NCI-H1048 (cell line): Measurements from ENCODE around the gene FBXO34.

ENCODE experiments used
- DNase-seq: peaks from one replicate; lab custom pipeline; 2025; lab: John Stamatoyannopoulos, UW

The FBXO34 gene, protein sequence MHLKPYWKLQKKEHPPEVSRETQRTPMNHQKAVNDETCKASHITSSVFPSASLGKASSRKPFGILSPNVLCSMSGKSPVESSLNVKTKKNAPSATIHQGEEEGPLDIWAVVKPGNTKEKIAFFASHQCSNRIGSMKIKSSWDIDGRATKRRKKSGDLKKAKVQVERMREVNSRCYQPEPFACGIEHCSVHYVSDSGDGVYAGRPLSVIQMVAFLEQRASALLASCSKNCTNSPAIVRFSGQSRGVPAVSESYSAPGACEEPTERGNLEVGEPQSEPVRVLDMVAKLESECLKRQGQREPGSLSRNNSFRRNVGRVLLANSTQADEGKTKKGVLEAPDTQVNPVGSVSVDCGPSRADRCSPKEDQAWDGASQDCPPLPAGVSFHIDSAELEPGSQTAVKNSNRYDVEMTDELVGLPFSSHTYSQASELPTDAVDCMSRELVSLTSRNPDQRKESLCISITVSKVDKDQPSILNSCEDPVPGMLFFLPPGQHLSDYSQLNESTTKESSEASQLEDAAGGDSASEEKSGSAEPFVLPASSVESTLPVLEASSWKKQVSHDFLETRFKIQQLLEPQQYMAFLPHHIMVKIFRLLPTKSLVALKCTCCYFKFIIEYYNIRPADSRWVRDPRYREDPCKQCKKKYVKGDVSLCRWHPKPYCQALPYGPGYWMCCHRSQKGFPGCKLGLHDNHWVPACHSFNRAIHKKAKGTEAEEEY

DNA sequence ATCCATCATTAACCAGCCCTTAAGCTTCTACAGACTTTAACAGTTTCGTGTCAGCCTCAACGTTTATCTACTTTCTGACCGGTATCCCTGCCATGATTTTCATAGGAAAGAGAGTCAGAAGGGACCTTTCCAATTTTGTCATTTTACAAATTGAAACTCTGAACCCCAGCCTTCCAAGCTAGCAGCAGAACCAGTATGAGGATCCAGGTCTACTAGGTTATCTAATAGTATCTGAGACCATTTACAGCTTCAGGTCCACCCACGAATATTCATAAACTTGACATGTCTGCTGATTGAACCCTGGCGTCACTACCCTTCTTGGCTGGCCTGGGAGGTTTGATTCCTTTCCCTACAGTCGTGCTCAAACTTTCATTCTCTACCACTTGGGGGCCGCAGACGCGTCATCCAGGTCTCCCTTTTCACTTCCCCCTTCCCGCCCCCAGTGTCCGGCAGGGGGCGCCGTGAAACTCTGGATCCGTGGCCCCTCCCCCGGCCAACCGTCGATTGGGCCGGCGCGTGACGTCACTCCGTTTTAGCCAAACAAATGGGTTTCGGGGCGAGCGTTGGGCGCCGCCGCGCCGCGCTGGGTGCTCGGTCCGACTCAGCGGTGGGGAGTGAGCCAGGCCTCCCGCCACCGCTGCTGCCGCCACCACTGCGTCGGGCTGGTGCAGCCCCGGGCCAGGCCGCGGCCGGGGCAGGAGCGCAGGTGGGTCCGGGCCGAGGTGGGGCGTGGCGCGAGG lies at the start of gene FBXO34:
TSS of gene FBXO34 (plus strand) at position 590 of the 740 bp plus-strand sequence. CDS start 78,970 bp downstream, outside the sequence.
- DNase-seq: peak; percentile 95

DNA sequence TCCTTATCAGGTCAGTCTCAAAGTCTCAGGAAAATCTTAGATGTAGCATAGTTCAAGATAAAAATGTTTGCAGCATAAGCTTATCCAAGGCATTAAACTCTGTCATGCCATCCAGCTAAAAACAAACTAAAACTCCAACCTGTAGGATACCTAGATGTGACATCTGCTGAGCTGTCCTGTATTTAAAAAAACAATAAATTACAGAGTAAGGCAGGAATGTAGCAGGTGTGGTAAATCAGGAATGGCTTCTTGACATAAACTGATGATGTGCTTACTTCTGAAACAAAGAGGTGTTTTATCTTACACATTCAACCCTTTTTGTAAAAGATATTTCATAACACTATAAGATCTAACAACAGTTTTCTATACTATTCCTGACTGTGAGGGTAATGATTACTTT lies 49.3 kb upstream of the FBXO34 start:
- no peak for DNase-seq

DNA sequence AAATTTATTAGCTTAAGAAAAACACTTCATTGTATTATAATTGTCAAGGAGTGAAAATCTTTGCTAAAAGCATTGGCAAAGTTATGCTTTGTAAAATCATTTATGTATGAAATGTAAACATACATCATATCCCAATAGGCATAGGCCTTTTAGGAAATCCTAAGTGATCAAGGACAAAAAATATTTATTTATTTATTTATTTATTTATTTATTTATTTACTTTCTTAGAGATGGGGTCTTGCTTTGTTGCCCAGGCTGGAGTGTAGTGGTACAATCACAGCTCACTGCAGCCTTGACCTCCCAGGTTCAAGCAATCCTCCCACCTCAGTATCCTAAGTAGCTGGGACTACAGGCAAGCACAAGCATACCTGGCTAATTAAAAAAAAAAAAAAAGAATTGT lies 47.9 kb upstream of the FBXO34 start:
- no peak for DNase-seq

DNA sequence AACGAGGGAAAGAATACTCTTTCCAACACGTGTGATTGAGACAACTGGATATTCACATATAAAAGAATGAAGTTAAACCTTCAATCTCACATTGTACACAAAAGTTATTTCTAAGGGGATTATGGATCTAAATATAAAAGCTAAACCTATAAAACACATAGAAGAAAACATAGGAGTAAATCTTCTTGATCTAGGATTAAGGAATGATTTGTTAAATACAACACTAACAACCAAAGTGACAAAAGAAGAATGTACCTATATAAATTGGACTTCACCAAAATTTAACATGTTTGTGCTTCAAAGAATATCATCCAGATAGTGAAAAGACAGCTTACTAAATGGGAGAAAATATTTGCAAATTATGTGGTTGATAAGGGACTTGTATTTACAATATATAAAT lies 43.0 kb upstream of the FBXO34 start:
- DNase-seq: no peak

DNA sequence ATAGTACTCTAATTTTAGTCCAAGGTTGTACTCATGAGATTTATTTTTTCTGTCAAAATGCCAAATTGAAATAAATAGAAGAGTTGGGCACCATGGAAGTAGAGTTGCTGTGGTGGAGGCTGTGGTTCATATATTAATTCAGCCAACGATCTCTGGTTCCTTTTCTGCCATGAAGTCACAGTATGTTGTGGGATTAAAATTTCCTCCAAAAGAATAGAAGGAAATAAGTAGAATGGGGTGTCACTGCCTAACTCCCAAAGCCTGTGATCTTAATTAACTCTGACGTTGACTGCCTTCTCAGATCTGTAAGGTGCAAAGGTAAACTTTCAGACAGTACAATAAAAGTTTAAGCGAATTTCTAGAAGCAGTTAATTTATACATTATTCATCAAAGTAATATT lies 37.6 kb upstream of the FBXO34 start:
- no peak for DNase-seq

DNA sequence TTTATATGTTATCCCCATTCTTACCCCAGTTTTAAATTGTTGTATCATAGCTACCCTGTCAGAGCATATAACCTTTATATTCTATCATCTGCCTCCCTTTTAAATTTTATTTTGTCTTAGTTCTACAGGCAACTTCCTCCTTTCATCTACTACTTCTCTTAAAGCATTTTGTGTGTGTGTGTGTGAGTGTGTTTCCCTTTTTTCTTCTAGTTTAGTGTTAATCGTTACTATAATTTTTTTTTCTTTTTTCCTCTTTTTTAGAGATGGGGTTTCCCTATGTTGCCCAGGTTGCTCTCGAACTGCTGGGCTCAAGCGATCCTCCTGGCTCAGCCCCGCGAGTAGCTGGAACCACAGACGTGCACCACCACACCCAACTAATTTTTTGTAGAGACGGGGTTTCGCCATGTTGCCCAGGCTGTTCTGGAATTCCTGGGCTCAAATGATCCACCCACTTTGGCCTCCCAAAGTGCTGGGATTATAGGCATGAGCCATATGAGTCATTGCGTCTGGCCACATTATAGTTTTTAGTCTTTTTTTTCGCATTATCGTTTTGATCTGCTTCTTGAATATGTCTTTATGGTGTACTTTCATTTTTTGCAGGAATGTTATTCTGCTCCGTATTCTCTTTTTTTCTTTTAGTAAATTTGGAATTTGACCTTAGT lies 33.1 kb upstream of the FBXO34 start:
- no peak for DNase-seq

DNA sequence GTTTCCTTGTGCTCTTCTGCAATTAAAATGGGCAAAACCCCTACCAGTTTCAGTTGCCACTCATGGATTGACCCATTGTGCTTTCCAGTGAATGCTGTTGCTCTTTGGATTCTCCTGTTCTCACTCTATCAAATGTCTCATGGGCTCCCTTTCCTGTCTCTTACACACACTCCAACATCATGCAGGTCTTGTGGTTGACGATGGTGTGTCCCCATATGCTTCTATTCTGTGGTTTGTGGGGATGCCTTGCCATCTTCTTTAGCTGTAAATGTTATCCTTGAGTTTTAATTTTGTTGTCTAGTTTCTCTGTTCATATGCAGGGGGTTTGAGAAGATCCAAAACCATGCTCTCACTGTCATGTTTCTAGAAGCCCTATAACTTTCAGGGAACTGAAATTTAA lies 31.9 kb upstream of the FBXO34 start:
- no peak for DNase-seq

DNA sequence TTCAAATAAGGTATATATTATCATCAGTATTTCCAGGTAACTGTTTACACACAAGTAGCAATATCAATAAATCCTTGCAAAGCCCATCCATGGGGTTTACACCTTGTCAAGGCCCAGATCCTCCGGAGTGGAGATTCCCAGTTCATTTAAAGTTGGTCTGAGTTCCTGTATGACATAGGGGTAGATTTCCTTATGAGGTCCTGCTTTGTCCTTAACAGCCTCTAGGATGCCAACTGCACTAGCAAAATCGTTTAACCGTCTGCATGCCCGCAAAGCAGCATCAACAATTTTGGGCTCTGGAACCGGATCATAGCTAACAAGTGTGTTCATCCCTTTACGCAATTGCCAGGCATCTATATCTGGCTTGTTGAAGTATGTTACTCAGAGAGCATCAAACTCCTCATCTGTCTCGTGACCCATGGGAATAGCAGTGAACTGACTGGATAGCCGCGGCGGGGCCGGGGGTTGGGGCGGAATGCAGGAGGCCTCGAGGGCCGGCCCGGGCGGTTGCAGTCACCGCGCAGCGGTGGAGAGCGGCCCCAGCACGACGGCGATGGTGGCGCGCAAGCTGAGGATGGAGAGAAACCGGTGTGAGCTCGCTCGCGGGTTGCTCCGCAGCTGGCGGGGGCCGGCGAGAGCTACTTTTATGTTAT lies 30.6 kb upstream of the FBXO34 start:
- no peak for DNase-seq

DNA sequence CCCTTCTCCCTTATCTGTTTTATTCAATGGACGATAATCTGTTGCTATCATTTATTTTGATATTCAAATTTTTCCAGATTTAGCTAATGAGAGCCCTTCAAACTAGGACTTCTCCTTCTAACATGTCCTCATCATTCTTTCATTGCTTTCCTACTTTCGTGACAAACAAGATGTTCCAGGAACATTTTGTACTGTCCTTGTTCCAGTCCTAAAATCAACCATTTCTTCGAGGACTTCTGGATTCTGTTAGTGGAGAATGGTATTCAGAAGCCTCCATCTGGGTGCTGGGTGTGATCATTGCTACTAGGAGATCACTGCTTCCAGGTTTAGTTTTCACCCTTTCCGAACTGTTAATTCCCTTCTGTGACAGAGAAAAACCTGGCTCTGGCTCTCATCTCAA lies 29.5 kb upstream of the FBXO34 start:
- DNase-seq: no peak

DNA sequence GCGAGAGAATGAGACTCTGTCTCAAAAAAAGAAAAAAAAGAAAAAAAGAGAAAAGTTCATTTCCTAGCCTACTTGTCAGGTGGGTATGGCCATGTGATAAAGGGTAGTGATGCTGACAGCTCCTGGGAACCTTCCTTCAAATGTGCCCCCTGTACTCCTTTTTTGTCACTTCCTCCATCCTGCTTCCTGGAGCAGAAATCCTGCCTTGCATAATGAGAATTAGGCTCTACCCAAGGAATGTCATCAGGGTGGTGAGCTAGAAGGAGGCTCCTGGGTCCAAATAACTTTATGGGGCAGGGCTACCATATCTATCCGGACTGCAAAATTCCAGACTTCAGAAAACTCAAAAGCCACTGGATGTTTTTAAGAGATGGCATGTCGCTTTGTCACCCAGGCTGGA lies 27.8 kb upstream of the FBXO34 start:
- no peak for DNase-seq

DNA sequence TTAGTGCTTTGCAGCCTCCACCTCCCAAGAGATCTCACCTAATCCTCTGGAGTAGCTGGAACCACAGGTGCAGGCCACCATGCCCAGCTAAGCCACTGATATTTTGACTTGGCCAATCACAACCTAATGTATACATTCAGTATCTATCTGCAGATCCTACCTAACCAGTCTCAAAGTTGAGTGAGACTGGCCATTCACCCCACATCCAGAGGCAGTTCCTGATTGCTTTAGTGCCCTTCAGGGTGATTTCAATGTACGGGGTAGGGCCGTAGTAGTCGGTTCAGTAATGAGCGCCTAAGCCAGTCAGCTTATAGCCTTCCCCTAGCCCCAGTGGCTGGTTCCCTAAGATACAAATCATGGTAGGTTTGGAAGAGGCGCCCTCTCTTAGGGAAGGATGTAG lies 27.4 kb upstream of the FBXO34 start:
- DNase-seq: no peak

DNA sequence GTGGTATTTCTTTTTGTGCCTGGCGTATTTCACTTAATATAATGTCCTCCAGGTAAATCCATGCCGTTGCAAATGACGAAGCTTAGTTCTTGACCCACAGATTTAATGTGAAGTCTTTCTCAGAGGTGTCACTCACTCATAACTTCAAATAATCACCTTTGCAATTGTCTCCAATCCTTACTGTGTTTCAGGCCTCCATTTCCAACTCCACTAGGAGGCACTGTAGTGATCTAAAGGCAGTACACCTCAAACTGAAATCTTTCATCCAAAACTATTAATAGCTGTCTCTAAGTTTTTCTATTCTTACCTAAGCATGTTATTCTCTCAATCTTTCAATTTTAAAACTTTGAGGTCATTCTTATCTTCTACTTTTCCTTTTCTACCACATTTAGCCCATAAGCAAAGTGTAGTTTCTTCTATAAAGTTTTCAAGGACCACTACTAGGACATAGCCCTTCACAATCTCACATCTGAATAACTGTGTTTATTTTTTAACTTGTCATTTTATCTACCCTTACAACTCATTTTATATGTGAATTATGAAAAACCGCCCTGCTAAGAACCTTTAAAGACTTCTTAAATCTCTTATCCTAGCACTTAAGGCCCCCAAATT lies 25.5 kb upstream of the FBXO34 start:
- no peak for DNase-seq

DNA sequence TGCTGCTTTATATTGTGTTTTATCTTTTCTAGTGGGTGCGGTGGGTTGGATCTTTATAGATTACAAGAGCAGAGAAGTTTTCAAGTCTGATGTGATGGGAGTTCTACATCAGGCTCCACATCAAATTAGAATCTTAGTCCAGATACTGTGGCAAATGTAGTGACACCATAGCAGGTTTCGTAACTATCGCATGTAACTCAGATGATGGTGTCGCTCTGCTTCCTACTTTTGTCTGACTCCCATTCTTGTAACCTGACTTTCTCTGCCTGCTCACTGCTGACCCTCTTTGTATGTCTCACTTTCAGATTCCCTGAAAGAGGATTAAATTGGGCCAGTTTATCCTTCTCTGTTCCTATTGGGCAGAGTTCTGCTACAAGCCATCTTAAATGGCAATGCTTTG lies 22.8 kb upstream of the FBXO34 start:
- no peak for DNase-seq

DNA sequence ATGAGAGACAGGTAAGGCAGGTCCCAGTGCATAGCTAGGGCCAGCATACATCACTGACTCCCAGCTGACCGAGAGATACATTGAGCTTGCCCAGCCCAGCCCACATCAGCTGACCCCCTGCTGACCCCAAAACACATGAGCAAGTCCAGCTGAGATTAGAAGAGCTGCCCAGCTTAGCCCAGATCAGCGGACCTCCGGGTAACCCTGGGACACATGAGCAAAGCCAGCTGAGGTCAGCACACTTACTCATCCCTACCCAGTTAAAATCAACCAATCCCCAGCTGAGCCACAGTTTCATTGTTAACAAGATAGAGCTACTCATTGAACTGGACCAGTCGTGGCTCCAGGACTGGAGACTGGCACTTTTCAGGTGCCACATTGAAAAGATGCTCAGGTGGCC lies 21.8 kb upstream of the FBXO34 start:
- no peak for DNase-seq

DNA sequence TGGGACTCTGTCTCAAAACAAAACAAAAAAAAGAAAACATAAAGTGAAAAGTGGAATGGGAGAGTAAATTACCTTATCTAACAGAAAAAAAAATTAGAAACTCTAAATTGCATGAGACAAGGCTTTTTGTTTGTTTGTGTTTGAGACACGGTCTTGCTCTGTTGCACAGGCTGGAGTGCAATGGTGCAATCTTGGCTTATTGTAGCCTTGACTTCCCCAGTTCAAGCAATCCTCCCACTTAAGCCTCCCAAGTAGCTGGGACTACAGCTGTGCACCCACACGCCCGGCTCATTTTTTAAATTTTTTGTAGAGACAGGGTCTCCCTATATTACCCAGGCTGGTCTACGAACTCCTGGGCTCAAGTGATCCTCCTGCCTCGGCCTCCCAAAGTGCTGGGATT lies 17.9 kb upstream of the FBXO34 start:
- no peak for DNase-seq

DNA sequence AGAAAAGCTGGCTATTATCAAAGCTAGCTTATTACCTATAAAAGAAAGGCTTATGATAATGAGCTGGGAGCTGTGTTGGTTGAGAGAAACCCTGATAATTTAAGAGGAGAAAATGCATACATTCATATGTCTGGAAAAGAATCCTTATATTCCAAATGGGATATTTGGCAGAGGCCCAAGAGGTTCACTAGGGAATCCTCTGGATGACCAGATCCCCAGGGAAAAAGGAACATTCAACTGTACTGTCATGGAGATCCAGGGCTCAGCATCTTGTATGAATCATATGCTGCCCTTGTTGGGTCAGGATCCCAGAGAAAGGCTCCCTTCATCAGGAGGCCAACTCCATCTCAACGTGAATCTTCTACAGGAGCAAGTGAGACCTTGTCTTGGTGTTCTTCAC lies 16.6 kb upstream of the FBXO34 start:
- DNase-seq: no peak

DNA sequence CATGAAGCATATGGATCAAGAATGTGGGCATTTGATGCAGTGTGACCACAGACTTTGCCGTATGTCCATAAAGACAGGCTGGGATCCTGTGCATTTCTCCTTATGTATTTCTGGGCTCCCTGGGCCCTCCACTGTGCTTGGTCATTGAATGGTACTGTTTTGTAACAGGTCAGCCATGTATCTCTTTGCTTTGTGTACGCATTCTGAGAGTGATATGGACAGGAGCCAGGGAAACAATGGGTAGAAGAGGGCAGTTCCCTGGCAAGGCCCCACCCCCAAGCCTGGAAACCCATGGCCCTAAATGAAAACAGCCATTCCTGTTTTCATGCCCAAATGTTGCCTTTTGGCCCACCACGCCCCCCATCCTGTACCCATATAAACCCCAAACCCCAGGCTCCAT lies 15.2 kb upstream of the FBXO34 start:
- DNase-seq: no peak

DNA sequence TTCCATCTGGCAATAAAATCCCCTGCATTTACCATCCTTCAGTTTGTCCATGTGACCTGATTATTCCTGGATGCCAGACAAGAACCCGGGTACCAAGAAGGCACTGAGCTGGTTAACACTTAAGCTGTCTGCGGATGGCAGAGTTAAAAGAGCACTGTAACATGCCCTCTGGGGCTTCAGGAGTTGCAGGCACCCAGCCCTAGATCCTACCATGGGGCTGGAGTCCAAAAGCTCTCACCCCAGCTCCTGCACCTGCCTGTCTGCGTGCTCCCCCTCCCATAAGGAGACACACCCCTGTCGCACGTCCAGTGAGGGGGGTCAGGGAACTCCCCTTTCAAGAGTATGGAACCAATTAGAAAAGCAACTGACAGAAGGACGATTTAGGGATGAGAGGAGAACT lies 14.6 kb upstream of the FBXO34 start:
- DNase-seq: no peak

DNA sequence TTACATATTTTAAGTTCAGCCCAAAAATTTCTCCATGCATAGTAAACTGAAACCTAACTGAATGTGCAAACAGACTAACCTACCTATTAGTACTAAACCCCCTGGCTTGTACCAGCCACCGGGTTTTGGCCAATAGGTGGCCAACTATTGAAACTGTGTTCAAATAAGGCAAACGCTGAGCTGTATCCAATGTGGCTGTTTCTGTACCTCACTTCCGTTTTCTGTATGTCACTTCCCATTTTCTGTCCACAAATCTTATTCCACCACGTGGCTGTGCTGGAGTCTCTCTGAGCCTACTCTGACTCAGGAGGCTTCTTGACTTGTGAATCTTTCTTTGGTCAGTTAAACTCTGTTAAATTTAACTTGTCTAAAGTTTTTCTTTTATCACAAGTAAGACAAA lies 6.0 kb upstream of the FBXO34 start:
- DNase-seq: no peak

DNA sequence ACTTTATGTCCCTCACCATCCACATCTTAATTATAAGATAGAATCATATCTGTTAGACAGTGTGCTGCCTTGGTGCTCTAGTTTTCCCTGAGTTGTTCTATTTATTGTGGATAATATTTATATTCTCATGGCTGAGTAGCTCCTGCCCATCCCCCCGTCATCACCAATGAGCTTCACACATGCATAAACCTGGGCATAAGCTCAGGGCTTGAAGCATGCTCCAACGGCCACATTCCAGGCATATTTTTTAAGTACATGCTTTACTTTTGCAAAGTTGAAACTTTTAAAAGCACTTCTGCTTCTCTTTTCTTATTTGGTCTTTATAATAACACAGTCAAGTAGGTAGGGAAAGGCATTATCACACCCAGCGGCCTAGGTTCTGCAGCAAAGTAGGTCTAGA lies 3.4 kb upstream of the FBXO34 start:
- DNase-seq: no peak

DNA sequence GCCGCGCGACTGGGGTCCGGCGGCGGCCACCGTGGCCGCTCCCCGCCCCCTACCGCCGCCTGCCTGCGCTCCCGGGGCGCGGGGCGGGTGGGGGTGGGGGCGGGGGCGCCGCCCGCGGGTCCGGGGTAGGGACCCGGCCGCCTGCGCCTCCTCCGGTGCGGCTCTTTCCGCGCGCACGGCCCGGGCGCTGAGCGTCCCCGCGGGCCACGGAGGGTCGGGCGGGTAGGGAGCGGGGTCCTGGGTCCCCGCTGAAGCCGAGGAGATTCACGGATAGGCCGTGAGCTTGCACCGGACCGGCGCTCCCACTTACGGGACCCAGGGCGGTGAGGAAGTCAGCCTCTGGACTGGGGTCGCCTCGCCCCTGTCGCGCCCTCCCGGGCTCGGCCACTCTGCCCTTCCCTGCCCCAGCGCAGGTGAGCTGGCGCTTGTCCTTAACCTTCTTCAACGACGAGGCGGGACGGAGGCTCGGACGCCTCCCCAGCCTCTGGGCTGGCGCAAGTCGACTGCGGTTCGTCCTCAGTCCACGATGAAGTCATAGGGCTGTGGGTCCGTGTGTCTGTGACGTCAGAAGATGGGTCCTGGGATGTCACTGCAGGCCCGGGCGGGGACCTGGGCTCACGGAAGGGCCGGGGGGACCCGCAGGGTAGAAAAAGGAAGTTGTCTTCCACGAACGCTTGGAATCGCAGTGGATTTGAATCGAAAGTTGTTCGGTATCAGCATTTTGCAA lies 514 bp downstream of the FBXO34 start:
- DNase-seq: peak; percentile 23
